ENCODE results near the gene OXNAD1.

The OXNAD1 gene, protein sequence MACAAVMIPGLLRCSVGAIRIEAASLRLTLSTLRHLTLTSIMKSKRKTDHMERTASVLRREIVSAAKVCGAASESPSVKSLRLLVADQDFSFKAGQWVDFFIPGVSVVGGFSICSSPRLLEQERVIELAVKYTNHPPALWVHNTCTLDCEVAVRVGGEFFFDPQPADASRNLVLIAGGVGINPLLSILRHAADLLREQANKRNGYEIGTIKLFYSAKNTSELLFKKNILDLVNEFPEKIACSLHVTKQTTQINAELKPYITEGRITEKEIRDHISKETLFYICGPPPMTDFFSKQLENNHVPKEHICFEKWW

DNA sequence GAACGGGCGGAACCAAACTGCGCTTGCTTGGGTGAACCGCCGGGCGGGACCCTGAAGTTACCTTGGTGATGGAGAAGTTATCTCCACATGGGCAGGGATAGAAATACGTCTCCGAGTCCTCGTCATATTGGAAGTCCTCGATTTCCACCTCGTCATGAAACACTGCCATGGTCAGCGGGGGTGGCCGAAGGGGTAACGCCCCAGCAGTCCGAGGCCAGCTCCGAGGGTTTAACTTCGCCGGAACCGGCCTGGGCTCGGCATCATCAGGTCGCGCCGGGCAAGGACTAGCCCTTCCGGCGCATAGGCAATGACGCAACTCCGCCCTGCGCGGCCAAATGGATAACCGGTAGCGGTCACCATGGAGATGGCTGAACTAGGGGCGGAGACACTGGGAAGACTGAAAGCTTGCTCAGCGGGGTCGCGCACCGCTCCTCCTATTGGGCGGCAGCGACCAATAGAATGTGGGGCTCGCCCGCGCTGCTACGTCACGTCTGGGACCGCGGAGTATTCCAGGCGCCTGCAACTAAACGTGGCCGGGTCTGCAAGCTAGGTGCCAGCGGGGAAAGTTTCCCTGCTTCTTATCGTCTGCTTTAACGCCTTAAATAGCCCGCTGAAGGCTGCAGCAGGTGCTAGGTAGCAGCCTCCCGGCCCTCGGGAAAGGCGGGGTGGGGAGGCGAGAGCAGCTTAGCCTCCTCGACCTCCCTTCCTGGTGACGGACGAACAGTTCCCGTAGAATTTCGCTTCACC lies at the start of gene OXNAD1, which contains the start of gene DPH3:
OXNAD1 (plus strand) TSS at position 505 of the 747 bp plus-strand sequence. CDS start 5,741 bp downstream, outside the sequence.
DPH3 (minus strand) TSS at position 236 of the 747 bp plus-strand sequence; CDS start at position 169, 67 bp downstream.
- DNase-seq (ENCODE audit: low spot score) = peak; percentile 99

DNA sequence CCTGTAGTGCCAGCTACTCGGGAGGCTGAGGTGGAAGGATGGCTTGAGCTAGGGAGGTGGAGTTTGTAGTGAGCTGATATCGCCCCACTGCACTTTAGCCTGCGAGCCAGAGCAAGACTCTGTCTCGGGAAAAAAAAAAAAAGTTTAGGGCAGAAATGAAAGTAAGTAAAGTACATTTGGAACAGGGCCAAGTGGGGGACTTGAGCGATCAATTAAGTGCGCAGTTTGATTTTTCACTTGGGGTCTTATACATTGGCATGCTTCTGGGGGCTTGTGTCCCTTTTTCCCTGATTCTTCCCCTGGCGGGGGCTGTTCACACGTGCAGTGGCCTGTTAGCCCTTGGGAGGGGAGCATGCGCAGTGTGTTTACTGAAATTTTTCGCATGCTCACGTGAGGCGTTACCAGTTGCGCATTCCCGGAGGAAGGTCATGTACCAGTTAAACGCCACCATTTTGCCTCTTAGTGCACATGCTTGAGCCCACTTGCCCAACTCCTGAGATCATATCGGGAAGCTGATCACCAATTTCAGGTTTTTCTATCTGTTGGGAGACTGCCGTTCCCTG lies 48.6 kb upstream of the OXNAD1 start:
- no peak for DNase-seq (ENCODE audit: low spot score)

DNA sequence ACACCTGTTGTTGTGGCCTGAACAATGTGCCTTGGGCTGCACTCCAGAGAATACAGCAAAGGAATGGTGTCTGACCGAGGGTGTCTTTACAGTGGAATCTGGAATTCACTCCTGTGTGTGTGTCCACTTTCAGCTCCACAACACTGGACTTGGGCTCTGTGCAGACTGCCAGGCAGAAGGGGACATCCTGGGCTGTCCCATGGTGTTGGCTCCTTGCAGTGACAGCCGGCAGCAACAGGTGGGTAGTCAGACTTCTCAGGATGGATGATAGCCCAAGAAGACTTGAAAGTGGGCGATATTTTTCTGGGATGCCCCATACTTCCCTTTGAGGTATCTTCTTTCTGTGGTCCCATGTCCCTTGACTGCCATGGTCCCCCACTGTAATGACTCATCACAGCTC lies 45.2 kb upstream of the OXNAD1 start:
- DNase-seq (ENCODE audit: low spot score) = no peak

DNA sequence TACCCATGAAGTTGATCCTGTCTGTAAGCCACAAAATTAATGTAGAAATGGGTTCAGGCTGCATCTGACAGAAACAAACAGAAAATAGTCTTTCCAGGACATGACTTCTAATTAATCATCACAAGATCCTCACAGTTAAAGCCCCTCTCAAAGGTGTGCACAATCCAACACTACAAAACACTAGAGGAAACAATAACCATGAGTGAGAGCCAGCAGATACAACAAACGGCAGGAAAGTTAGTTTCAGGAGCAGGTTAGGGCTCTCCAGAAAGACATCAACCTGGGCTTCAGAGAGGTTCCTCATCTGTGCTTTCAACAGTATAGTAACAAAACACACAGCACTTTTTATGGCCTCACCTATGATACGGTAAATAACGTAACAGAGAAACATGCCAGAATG lies 43.0 kb upstream of the OXNAD1 start:
- no peak for DNase-seq (ENCODE audit: low spot score)

DNA sequence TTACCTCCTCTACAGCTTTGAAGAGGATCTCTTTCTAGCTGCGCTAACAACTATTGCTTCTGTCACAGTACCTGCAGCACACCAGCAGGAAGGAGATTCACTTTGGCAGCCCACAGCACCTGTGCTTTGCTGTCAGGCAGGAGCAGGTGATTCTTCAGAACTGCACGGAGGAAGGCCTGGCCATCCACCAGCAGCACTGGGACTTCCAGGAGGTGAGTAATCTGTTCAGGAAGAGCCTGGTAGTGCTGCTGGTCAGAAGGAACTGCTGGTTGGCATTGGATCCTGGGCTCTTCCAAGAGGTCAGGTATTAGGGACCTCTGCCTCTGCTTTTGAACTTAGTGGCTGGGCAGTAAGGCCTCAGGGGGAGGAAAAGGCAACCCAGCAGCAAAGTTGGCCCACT lies 42.5 kb upstream of the OXNAD1 start:
- DNase-seq (ENCODE audit: low spot score) = no peak

DNA sequence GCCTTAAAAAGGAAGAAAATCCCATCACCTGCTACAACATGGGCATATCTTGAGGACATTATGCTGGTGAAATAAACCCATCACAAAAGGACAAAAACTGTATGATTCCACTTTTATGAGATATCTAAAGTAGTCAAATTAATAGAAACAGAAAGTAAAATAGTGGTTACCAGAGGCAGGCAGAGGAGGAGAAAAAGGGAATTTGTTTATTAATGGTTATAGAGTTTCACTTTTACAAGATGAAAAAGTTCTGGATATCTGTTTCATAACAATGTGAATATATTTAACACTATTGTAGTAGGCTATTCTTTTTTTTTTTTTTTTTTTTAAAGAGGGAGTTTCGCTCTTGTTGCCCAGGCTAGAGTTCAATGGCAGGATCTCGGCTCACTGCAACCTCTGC lies 40.7 kb upstream of the OXNAD1 start:
- no peak for DNase-seq (ENCODE audit: low spot score)

DNA sequence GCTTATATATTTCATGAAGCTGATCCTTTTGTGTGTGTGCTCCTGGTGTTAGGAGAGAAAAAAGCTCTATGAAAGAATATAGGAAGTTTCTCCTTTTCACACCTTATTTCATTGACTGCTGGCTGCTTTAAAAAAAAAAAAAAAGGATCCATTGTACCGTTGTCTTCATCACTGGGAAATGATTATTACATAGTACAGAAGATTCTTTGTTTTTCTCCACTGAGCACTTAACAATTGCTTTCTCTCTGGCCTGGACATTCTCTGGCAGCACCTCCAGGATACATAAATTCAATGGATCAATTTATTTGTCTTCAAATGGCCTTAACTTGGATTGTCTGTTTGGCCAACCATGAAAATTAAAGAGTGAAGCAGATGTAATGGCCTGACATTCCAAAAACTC lies 37.4 kb upstream of the OXNAD1 start:
- DNase-seq (ENCODE audit: low spot score) = no peak

DNA sequence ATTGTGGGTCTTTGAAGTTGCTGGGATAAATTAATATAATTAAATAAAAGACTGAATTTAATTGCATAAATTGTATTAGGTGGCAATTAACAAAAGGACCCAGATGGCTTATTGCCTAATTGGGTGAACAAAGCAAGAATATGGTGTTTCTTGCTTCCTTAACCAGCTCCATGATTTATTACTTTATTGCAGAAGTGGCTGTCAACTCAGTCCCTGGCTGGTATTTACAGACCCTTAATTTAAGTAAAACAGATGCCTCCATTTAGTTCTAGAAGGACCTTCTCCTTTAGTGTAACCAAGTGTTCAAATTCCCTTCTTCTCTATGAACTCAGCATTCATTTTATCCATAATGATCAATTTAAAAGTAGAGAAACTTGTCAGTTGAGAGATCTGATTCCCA lies 35.3 kb upstream of the OXNAD1 start:
- no peak for DNase-seq (ENCODE audit: low spot score)

DNA sequence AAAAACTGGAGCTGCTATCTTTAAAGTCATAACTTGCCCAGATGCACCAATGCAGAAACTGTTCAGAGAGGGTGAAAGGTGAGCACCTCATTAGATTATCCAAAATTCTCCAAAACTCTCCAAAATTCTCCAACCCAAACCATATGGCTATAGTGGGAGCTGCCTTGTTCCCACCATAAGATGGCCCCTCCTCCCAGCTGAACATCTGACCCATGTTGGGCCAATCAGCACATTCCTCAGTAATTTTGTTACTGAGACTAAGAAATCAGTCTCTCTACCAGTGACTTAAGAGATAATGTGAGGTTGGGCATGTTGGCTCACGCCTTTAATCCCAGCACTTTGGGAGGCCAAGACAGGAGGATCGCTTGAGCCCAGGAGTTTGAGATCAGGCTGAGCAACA lies 33.0 kb upstream of the OXNAD1 start:
- no peak for DNase-seq (ENCODE audit: low spot score)

DNA sequence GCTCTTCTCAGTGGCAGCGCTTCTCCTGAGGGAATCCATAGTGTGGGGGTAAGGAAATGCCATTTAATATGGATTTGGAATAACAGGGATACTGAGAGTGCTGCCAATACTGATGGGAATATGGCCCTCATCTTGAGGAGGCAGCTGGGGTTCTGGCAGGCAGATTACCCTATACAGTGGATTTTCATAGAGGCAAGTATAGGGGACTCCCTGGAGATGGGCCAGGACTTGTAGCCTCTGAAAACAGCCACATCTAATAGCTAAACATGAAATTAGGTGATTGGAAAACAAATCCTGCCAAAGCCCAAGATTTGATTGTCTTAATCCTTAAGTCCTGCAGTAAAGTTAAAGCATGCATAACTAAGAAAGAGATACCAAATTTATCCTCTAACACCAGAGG lies 31.2 kb upstream of the OXNAD1 start:
- no peak for DNase-seq (ENCODE audit: low spot score)

DNA sequence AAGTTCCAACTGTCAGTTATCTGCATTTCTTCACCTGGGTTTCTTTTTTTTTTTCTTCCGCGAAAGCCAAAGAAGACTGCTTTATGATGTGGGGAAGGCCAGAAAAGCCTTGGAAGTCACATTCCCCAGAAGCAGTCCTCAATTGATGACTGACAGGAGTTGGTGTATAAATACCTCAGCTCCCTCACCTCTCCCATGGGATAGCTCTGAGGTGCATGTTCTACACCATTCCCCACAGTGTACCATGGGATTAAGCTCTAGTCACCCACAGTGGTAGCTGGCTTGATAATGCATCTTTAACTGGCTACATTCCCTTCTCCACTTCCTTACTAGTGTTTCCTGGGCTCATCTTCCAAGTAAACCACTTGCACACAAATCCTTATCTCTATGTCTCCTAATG lies 30.7 kb upstream of the OXNAD1 start:
- DNase-seq (ENCODE audit: low spot score) = no peak

DNA sequence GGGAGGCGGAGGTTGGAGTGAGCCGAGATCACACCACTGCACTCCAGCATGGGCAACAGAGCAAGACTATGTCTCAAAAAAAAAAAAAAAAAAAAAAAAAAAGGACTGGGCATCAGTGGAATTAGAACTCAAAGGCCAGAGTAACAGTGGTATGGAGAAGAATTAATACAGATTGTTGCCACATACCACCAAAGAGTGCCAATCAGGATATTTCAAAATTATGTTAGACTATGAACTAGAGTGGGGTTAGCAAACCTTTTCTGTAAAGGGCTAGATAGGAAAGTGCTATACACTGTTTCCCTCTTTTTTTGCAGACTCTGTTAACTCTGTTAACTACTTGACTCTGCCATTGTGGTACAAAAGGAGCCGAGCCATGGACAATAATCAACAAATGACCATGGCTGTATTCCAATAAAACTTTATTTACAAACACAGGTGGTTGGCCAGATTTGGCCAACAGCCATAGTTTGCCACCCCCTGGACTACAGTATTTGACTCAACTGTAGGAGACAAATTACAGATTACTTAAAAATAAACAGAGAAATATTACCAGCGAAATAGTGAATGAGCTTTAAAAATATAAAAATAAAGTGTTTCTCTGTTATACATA lies 28.9 kb upstream of the OXNAD1 start:
- DNase-seq (ENCODE audit: low spot score) = no peak

DNA sequence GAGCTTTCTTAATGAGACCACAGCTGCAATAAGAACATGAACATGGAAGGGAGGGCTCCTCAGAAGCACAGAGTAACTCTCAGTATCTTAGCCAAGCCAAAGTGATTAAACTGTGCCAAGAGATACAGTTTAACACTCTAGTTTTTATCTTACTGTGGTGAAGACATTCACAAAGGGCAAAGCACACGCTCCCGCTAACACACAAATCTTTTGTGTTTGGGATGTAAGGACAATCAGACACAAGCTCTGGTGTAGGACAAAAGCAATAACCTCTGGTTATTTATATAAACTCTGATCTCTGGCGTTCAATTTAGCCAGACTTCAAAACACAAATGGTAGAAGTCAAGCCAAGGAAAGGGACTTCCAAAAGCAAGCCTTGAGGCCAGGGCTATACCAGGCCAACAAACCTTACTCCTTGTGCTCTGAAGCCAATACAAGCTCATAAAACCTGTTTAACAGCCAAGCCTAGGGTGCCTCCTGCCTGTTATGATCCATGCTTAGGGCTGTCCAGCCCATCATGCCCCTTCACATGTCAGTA lies 28.1 kb upstream of the OXNAD1 start:
- no peak for DNase-seq (ENCODE audit: low spot score)

DNA sequence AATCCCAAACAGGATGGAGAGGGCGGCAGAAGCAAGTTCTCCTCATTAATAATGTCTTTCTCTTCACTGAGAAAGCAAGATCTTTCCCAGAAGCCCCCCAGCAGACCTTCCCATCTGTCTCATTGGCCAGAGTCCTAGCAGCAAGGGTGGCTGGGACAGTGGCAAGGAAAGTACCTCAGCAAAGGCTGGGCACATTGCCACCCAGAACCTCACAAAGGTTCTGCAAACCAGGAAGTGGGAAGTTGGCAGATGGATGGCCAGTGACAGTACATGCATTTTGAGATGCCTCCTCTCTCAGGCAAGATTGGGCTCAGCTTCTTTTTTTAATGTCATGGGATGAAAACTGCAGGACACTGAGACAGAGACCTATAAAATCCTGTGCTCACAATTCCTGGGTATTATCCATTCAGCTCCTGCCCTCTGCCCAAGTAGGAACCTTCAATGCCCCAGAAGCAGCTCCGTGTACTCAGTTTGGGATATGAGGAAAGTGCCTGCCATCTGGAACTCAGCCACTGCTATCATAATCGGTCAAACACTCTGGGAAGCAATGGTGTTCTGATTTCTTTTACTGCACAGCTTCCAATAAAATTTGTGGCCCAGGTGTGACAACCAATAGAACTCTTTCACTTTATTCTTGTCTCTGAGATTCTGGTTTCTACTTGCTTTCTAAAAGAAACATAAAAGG lies 25.8 kb upstream of the OXNAD1 start:
- DNase-seq (ENCODE audit: low spot score) = no peak

DNA sequence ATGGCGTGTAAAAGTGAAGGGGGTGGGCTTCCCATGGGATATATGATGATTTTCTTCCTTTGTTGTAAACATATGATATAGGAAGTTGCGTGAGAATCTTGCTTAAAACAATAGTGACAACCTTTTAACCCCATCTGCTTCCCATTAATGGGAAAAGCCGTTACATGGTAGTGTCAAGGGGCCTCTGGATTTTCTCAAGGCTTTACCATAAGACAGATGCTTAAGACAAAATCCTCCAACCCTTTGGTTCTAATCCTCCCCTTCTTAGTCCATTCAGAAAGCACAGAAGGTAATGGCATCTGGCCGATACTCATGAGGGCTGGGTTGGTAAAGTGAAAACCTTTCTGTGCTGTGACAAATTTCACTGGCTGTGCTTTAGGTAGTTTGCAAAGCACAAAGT lies 25.2 kb upstream of the OXNAD1 start:
- no peak for DNase-seq (ENCODE audit: low spot score)

DNA sequence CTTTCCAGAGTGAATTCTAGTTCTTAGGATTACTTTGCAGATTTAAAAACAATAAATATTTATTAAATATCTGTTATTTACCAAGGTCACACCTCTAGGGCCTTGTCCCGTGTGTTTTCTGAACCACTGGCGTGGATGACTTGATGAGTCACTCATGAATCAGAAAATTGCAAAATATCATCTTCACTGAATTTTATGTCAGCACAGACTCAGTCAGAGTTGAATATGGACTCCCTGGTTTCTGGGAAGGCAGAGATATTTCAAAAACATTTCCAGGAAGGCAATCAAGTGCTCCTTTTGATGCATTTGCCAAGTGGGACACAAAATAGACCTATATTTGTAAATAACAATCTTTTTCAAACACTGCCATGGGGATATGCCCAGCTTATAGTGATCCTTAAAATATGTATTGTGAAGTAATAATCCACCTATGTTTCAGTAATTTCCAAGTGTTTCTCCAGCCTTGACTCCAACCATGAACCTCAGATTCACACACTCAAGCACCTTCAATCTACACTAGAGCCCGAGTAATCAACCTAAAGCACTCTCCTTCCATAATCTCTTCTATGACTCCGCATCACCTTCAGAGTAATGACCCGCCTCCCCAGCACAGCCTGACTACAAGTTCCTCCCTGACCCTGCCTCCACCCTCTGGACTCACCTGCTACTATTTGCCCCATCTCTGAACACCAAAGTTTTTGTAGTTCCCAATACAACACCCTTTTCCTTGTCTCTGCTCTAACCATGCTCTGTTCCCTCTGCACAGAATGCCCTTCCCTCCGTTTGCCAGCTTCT lies 24.6 kb upstream of the OXNAD1 start:
- peak; percentile 11 for DNase-seq (ENCODE audit: low spot score)

DNA sequence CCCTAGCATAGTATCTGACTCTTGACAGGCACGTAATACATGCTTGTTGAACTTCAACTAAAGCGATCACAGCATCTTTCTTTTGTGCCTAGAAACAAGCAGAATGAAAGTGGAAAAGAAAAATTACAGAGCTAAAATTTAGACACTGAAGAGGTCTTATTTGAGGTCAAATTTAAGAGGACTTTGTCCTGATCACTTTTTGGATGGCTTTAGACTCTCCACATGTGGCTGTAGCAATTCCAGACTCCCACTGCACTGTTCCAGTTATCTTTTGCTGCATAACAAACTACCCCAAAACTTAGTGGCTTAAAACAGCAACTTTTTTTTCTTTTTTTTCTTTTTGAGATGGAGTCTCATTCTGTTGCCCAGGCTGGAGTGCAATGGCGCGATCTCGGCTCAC lies 23.8 kb upstream of the OXNAD1 start:
- no peak for DNase-seq (ENCODE audit: low spot score)

DNA sequence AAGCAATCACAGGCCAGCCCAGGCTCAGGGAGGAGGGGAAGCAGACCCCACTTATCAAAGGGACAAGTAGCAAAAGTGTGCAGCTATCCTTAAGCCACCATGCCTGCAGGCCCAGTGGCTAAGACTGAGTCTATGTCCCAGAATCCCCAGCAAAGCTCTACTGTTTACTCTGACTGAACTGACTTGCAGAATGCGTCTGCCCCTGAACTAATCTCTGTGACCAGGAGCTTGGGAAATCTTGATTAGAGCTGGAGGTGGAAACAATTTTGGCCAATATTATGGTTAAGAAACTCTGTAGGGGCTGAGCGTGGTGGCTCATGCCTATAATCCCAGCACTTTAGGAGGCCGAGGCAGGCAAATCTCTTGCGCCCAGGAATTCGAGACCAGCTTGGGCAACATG lies 22.8 kb upstream of the OXNAD1 start:
- no peak for DNase-seq (ENCODE audit: low spot score)

DNA sequence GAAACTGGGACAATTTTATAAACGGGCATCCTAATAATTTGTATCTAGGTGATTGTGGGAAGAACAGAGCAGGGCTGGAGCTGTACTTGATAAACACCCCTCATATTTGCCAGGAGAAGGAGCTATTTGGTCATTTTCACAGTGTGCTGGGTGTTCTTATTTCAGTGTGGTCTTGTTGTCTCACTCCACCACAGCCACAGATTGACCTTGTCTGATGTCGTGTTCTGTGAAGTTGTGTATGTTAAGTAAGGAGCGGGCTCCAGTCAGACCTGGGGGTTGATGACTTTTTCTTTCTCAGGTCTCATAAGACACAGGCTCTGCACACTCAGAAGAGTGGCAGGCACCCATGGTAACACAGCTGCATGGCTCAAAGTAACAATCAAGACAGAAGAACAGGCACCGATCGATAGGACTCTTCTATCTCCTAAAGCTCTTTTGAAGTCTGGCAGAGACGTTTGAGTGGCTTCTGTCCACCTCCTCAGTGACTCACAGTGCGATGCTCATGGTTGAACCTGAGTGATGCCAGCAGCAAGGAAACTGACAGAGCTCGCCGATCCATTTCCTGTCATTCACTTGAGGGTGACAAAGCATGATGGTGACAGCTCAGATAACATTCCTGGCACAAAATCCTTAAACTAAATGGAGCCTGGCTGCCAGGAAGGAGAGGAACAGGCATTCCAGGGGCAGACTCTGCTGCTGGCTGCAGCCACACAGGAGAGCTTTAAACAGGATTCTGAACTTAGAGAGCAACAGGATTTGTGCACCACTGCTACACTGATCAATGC lies 21.1 kb upstream of the OXNAD1 start:
- DNase-seq (ENCODE audit: low spot score) = no peak

DNA sequence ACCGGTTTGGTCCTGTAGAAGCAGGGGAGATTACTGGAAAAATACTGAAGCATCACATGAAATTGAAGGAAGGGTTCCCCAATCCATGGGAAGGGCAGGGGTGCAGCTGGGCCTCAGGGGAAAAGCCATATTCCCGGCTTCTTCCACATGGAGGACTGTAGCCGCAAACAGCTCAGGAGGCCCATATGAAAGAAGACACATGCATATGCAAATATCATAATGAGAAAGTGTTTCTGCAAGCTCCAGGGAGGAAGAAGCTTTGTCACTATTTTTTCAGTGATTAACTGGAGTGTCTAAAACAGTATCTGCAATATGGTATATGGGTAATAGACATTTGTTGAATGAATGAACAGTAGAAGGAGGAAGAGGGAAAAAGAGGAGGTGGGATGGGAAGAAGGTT lies 19.4 kb upstream of the OXNAD1 start:
- no peak for DNase-seq (ENCODE audit: low spot score)

All from LoVo (cell line).